SH-SY5Y (cell line): ENCODE measurements around the gene GABRG2.

ENCODE experiments used
- GATA2 ChIP-seq: IDR thresholded peaks from 2 replicates; pipeline ENCODE4 v1.6.1; 2011; ENCODE audit warnings: mild to moderate bottlenecking, low read depth, low read length
- GATA3 ChIP-seq: IDR thresholded peaks from 2 replicates; pipeline ENCODE4 v1.6.1; 2011; ENCODE audit warnings: low read depth, mild to moderate bottlenecking, low read length, moderate library complexity

DNA sequence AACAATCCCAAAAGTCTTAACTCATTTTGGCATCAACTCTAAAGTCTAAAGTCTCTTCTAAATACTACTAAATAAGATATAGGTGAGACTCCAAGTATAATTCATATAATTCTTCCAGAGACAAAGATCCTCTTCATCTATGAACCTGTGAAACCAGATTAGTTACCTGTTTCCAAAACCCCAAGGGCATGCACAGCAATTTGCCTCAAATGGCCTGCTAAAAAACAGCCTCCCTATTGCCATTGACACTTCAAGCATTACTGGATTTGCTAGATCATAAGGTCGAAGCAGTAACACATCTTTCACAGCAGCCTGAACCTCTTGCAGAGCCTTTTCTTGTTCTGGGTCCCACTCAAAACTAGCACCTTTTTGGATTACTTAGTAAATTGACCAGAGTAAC lies 20.3 kb upstream of the GABRG2 start:
- TF ChIP-seq GATA3 (no peak), GATA2 (no peak)
